ENCODE results near the gene DOK6.

DNA sequence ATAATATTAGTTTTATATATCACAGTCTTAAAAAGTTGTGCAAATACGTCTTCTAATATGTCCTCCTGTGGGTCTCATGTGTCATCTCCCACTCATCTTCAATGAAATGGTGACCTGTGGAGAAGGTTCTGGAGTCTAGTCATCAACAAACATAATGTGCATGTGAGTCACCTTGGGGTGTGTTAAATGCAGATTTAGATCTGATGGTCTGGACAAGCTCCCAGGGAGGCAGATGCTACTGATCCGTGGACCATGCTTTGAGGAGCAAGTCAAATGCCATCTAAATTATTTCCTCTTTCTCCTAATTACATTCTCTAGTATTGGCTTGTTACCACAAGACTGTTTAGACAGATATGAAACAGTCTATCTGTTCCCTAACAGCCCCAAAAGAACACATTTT is 336.0 kb downstream of the DOK6 start:
- TF ChIP-seq, protein P1, sequence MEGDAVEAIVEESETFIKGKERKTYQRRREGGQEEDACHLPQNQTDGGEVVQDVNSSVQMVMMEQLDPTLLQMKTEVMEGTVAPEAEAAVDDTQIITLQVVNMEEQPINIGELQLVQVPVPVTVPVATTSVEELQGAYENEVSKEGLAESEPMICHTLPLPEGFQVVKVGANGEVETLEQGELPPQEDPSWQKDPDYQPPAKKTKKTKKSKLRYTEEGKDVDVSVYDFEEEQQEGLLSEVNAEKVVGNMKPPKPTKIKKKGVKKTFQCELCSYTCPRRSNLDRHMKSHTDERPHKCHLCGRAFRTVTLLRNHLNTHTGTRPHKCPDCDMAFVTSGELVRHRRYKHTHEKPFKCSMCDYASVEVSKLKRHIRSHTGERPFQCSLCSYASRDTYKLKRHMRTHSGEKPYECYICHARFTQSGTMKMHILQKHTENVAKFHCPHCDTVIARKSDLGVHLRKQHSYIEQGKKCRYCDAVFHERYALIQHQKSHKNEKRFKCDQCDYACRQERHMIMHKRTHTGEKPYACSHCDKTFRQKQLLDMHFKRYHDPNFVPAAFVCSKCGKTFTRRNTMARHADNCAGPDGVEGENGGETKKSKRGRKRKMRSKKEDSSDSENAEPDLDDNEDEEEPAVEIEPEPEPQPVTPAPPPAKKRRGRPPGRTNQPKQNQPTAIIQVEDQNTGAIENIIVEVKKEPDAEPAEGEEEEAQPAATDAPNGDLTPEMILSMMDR (conservative IDR thresholded peaks at IDR 0.05) = no peak
- TF ChIP-seq EZH2 (IDR thresholded peaks at IDR 0.05; ENCODE audit: low read depth) = no peak

All from PC-9 (cell line).